Measurements from ENCODE around the gene PKP4. TPM values are rescaled to one million over a fixed set of nuclear protein-coding genes. Genes with fewer than 3 reads are reported as not detected.

PKP4 gene
- total RNA-seq, 1 donor from 2014 or later: 60.8 TPM

DNA sequence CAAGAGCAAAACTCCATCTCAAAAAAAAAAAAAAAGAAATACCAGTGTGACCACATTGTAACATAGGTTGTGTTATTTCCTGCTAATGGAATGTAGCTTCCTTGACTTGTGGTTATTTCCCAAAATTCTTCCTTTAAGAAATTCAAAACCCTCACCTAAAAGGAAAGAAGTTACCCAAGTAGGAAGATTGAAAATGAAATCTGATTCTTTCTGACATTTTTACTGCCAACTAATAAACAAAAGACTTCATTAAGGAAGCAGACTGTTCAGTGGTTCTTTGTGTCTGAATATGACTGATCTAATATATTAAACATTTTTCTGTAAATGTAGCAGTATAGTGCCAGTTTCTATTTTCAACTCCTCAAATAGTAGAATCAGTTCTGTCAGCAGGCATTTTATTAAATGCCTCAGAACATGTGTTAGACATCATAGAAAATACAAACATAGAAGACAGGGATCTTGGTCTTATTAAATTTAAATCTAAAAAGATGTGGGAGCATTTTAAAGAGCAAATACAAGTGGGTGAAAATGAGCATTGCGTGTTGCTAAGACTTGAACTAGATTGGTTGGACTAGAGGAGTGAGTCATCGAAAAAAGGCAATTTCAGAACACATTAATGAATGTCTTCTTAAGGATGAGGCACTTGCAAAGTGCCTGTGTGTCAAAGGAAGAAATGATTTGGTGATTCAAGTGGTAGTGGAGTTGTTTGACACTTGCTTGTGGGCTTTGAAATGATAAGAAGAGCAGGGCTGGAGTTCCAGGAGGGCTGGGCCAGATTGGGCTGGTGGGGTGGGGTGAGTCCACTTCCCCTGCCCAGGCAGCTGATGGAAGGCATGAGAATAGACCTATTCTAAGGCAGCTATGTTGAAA lies 53.4 kb downstream of the PKP4 start:
- no peak for DNase-seq (ENCODE audit: low spot score in 2 of 2)
- intact Hi-C loops (cut with DNase I): no loop called here
- no peak overlapping the region for H3K4me3 ChIP-seq
- TF ChIP-seq, protein P1, sequence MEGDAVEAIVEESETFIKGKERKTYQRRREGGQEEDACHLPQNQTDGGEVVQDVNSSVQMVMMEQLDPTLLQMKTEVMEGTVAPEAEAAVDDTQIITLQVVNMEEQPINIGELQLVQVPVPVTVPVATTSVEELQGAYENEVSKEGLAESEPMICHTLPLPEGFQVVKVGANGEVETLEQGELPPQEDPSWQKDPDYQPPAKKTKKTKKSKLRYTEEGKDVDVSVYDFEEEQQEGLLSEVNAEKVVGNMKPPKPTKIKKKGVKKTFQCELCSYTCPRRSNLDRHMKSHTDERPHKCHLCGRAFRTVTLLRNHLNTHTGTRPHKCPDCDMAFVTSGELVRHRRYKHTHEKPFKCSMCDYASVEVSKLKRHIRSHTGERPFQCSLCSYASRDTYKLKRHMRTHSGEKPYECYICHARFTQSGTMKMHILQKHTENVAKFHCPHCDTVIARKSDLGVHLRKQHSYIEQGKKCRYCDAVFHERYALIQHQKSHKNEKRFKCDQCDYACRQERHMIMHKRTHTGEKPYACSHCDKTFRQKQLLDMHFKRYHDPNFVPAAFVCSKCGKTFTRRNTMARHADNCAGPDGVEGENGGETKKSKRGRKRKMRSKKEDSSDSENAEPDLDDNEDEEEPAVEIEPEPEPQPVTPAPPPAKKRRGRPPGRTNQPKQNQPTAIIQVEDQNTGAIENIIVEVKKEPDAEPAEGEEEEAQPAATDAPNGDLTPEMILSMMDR (IDR thresholded peaks at IDR 0.05): no peak
- no peaks in the 10 kb centered on the region for H3K4me1 ChIP-seq
- H3K9me3 ChIP-seq: no peaks in the 10 kb centered on the region
- no peak overlapping the region for H3K27ac ChIP-seq
- no peaks in the 10 kb centered on the region for H3K36me3 ChIP-seq
- no peaks in the 10 kb centered on the region for H3K27me3 ChIP-seq

DNA sequence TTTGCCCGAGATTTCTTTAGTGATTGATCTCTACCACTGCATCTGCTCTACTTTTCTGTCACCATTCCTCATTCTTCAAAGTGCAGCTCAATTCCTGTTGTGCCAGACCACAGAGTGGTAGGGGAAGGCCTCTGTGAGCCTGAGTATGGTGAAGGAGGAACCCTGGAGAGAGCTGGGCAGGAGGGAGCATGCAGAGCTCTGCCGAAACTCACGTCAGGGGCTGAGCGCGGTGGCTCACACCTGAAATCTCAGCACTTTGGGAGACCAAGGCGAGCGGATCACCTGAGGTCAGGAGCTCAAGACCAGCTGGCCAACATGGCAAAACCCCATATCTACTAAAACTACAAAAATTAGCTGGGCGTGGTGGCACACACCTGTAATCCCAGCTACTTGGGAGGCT lies 54.1 kb downstream of the PKP4 start:
- Histone ChIP-seq H3K4me1 (no peaks in the 10 kb centered on the region), H3K27me3 (no peaks in the 10 kb centered on the region), H3K27ac (no peak overlapping the region), H3K36me3 (no peaks in the 10 kb centered on the region), H3K9me3 (no peaks in the 10 kb centered on the region), H3K4me3 (no peak overlapping the region)
- no peak for DNase-seq (ENCODE audit: low spot score in 2 of 2)
- intact Hi-C loops (cut with DNase I): no loop called here
- TF ChIP-seq, protein P1 (IDR thresholded peaks at IDR 0.05): no peak

DNA sequence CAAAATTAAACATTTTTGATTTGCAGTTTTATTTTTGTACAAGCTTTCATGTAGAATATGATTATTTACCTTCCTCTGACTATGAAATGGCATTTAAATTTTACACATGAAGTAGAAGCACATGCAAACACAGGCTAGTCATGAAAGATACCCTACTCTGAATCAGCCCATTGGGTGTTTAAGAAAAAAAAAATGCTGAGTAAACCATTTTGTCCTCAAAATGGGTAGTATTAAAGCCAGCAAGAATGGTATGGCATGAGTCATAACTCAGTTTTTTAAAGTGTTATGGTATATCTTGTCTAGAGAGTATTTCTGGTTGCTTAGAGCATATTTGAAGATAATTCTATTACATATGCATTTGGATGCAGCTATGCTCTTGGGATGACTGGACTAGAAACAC lies 55.0 kb downstream of the PKP4 start:
- Histone ChIP-seq H3K36me3 (no peaks in the 10 kb centered on the region), H3K27me3 (no peaks in the 10 kb centered on the region), H3K4me1 (no peaks in the 10 kb centered on the region), H3K27ac (no peak overlapping the region), H3K9me3 (no peaks in the 10 kb centered on the region), H3K4me3 (no peak overlapping the region)
- intact Hi-C loops (cut with DNase I): no loop called here
- no peak for DNase-seq (ENCODE audit: low spot score in 2 of 2)
- TF ChIP-seq, protein P1 (IDR thresholded peaks at IDR 0.05): no peak

DNA sequence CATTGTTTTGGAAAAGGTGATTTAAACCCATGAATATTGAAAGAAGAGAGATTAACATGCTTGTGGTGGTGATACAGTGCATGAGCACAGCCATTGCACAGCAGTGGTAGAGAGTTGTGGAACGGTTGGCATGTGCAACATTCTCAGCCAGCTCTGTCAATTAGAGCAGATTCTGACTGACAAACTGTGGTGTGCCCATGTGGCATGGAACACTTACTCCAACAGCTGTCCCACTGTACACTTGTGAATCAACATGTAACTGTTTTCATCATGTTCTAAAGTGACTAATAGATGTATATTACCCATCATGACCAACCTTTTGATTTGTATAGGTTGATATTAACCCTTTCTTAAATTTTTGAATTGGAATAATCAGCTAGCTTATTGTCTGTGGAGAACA lies 55.6 kb downstream of the PKP4 start:
- H3K27ac ChIP-seq: no peak overlapping the region
- DNase-seq (ENCODE audit: low spot score in 2 of 2): no peak
- H3K36me3 ChIP-seq: no peaks in the 10 kb centered on the region
- no peak overlapping the region for H3K4me3 ChIP-seq
- intact Hi-C loops (cut with DNase I): no loop called here
- H3K4me1 ChIP-seq: no peaks in the 10 kb centered on the region
- TF ChIP-seq, protein P1 (IDR thresholded peaks at IDR 0.05): no peak
- H3K27me3 ChIP-seq: no peaks in the 10 kb centered on the region
- no peaks in the 10 kb centered on the region for H3K9me3 ChIP-seq

DNA sequence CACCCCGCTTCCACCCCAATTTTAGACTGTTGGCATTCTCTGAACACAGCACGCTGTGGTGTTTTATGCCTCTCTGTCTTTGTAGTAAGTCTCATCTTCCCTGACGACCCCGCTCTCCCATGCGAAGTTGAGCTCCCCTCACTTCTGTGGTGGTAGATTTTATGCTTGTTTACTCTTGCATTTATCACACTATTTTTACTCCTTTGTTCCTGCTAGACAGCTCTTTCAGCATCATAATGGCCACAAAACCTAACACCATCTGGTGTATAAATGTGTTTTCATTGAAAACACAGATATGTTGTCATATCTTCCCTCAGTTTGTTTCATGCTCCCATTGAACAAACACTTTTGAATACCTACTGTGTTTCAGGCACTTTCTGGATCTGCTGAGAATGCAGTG lies 57.1 kb downstream of the PKP4 start:
- H3K27me3 ChIP-seq: no peaks in the 10 kb centered on the region
- H3K36me3 ChIP-seq: no peaks in the 10 kb centered on the region
- H3K9me3 ChIP-seq: no peaks in the 10 kb centered on the region
- TF ChIP-seq, protein P1 (IDR thresholded peaks at IDR 0.05): no peak
- no peak for DNase-seq (ENCODE audit: low spot score in 2 of 2)
- H3K4me1 ChIP-seq: no peaks in the 10 kb centered on the region
- no peak overlapping the region for H3K27ac ChIP-seq
- intact Hi-C loops (cut with DNase I): no loop called here
- H3K4me3 ChIP-seq: no peak overlapping the region

Measured in ascending aorta (tissue), 2 donors.